Nephron (organoid): ENCODE data around the gene PARD6G.

Source experiments
- H3K27ac Mint-ChIP-seq, 3 experiments: 2 replicates each; pipeline ENCODE4 v1.8.0; 2020; ENCODE audit warnings: mixed read lengths in 3 of 3, mild to moderate bottlenecking in 2 of 3, moderate library complexity in 1 of 3
- H3K27me3 Mint-ChIP-seq: 2 replicates; pipeline ENCODE4 v1.8.0; 2021; ENCODE audit warnings: low read depth, mild to moderate bottlenecking, moderate library complexity, mixed read lengths
- H3K36me3 Mint-ChIP-seq: 2 replicates; pipeline ENCODE4 v1.8.0; 2020; ENCODE audit warnings: low read depth, mixed read lengths
- H3K4me1 Mint-ChIP-seq: 2 replicates; pipeline ENCODE4 v1.8.0; 2020; ENCODE audit warnings: mixed read lengths
- H3K4me3 Mint-ChIP-seq, 3 experiments: 2 replicates each; pipeline ENCODE4 v1.8.0; 2020; ENCODE audit warnings: mild to moderate bottlenecking in 3 of 3, mixed read lengths in 3 of 3, moderate library complexity in 2 of 3
- H3K9me3 Mint-ChIP-seq: 2 replicates; pipeline ENCODE4 v1.8.0; 2020; ENCODE audit warnings: mixed read lengths
- CTCF ChIP-seq, 3 experiments: fragments of 200-600 bp; sonication (generic); IDR thresholded peaks; one replicate each; pipeline ENCODE4 v1.5.0; 2021; ENCODE audit warnings: antibody characterized with exemption in 3 of 3; ENCODE audit not compliant: unreplicated experiment in 3 of 3

The PARD6G gene

GRCh38 chr18:80198391-80198790, 48.9 kb downstream of the PARD6G start:
- Mint-ChIP-seq H3K27me3 (no peaks in the 10 kb centered on the region), H3K36me3 (peaks cover 16% of the 10 kb centered on the region), H3K4me1 (peaks cover 46% of the 10 kb centered on the region), H3K4me3 (no peak overlapping the region), H3K27ac (peak overlapping the region in 2 of 3 experiments; percentile 85 to 97), H3K9me3 (no peaks in the 10 kb centered on the region)
- no peak for TF ChIP-seq CTCF (IDR thresholded peaks at IDR 0.05; ENCODE audit: unreplicated experiment in 3 of 3)

DNA sequence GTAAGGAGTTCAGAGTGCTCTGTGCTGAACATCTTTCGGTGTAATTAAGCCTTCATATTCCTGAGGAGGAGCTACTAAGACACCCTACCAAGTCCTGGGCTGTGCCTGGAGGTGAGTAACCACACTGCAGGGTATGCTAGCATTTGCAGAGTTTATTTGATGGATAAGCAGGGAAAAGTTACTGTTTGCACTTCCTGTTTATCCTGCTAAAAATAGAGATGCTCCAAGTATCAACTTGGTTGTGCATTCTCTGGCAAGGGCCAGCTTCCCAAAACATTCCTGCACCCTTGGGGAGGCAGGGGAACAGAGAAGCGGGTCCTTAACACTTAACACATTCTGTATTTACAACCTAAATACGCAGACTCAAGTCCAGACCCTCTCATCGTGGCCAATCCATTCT, 49.8 kb downstream of the PARD6G start:
- H3K4me3 Mint-ChIP-seq: peak overlapping the region in 1 of 3 experiments; percentile 9
- peaks cover 46% of the 10 kb centered on the region for H3K4me1 Mint-ChIP-seq

GRCh38 chr18:80196528-80197320, 50.6 kb downstream of the PARD6G start:
- Mint-ChIP-seq H3K36me3 (peaks cover 16% of the 10 kb centered on the region), H3K9me3 (no peaks in the 10 kb centered on the region), H3K27ac (peak overlapping the region; percentile 85 to 97 (median 90)), H3K27me3 (no peaks in the 10 kb centered on the region), H3K4me1 (peaks cover 43% of the 10 kb centered on the region), H3K4me3 (peak overlapping the region; percentile 14 to 27 (median 15))
- TF ChIP-seq CTCF (IDR thresholded peaks at IDR 0.05; ENCODE audit: unreplicated experiment in 3 of 3): no peak

More for the DNA sequence above, 49.8 kb downstream of the PARD6G start:
- TF ChIP-seq CTCF (IDR thresholded peaks at IDR 0.05; ENCODE audit: unreplicated experiment in 3 of 3): no peak
- Mint-ChIP-seq H3K9me3 (no peaks in the 10 kb centered on the region), H3K27ac (peak overlapping the region; percentile 85 to 97 (median 90)), H3K36me3 (peaks cover 16% of the 10 kb centered on the region), H3K27me3 (no peaks in the 10 kb centered on the region)

DNA sequence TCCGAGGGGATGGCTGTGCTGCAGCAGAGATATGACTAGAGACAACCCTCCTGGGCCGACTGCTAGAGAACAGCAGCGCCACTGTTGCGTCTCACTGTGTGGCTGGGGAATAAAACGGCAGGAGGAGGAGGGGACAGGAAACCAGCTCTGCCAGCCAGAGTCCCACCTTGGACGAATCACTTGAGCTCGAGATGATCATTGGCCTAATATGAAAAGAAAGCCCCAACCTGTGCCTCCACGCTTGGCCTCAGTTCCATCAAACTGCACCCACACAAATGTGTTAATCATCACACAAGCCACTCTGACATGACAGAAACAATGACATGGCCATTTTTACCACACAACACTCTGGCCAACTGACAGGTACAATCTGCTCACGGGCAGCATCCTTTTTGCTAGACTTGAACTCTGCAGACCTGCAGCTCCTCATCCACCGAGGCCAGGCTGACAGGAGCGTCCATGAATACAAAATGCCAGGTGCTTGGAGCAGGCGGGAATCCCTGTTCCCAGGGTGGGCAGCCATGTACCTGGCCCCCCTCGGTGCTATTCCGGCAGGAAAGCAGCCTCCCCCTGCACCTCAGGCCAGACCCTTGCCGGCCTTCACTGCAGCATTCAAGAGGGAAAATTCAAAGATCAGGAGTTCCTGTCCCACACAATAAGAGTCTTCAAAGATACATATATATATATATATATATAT, 52.3 kb downstream of the PARD6G start:
- H3K36me3 Mint-ChIP-seq: peaks cover 11% of the 10 kb centered on the region
- no peak for TF ChIP-seq CTCF (IDR thresholded peaks at IDR 0.05; ENCODE audit: unreplicated experiment in 3 of 3)
- peaks cover 32% of the 10 kb centered on the region for H3K4me1 Mint-ChIP-seq
- H3K27ac Mint-ChIP-seq: peak overlapping the region; percentile 4 to 75 (median 50)
- no peak overlapping the region for H3K4me3 Mint-ChIP-seq
- H3K27me3 Mint-ChIP-seq: no peaks in the 10 kb centered on the region
- H3K9me3 Mint-ChIP-seq: no peaks in the 10 kb centered on the region

- no peaks in the 10 kb centered on the region for H3K9me3 Mint-ChIP-seq
- no peaks in the 10 kb centered on the region for H3K27me3 Mint-ChIP-seq
- peaks cover 27% of the 10 kb centered on the region for H3K4me1 Mint-ChIP-seq
- peak overlapping the region; percentile 4 to 75 (median 63) for H3K27ac Mint-ChIP-seq
- no peak for TF ChIP-seq CTCF (IDR thresholded peaks at IDR 0.05; ENCODE audit: unreplicated experiment in 3 of 3)
- peaks cover 8% of the 10 kb centered on the region for H3K36me3 Mint-ChIP-seq
- no peak overlapping the region for H3K4me3 Mint-ChIP-seq
Measured at GRCh38 chr18:80193701-80194100, 53.6 kb downstream of the PARD6G start.
